Mesodermal cell (in vitro differentiated cells): ENCODE results near the gene ZNF236.
"Not testable (repeated sequence)": the region's sequence is repeated elsewhere in the genome, so short reads cannot be mapped to it uniquely, and the experiment has no call there.

ENCODE experiments used
- H3K27ac ChIP-seq: 2 replicates; pipeline ENCODE4 v1.7.0; 2013; ENCODE audit warnings: mild to moderate bottlenecking, low read depth, low read length, moderate library complexity; ENCODE audit not compliant: severe bottlenecking
- H3K36me3 ChIP-seq: 2 replicates; pipeline ENCODE4 v1.7.1; 2013; ENCODE audit warnings: mild to moderate bottlenecking, low read length, moderate library complexity; ENCODE audit not compliant: control insufficient read depth, insufficient read depth
- H3K4me1 ChIP-seq: one replicate; pipeline ENCODE4 v1.7.1; 2013; ENCODE audit warnings: mild to moderate bottlenecking, low read length; ENCODE audit not compliant: insufficient read depth, control insufficient read depth, poor library complexity, severe bottlenecking
- H3K4me3 ChIP-seq: 2 replicates; pipeline ENCODE4 v1.7.0; 2013; ENCODE audit warnings: low read length, control low read depth, mild to moderate bottlenecking; ENCODE audit not compliant: insufficient read depth, poor library complexity, severe bottlenecking; ENCODE audit errors: extremely low read depth
- H3K9me3 ChIP-seq: 2 replicates; pipeline ENCODE4 v1.7.1; 2013; ENCODE audit warnings: mild to moderate bottlenecking, low read length, moderate library complexity; ENCODE audit not compliant: control insufficient read depth
- WGBS, 2 experiments: methylation state at CpG; one replicate each; pipeline ENCODE4 v1.1.5; 2013; ENCODE audit warnings: missing lambda C conversion rate in 2 of 2; ENCODE audit not compliant: insufficient coverage in 2 of 2; 5-methylcytosine and 5-hydroxymethylcytosine counted together

The ZNF236 gene

GRCh38 chr18:76928179-76928868 lies 106.0 kb downstream of the ZNF236 start:
- Histone ChIP-seq H3K36me3 (peaks cover 72% of the 10 kb centered on the region), H3K4me1 (no peaks in the 10 kb centered on the region), H3K4me3 (no peak overlapping the region), H3K9me3 (no peaks in the 10 kb centered on the region), H3K27ac (no peak overlapping the region)
- WGBS, 2 experiments = 92 to 100% methylated on average over 4 to 5 of the region's 9 CpGs

GRCh38 chr18:76931171-76931570 lies 108.8 kb downstream of the ZNF236 start:
- Histone ChIP-seq H3K9me3 (no peaks in the 10 kb centered on the region), H3K36me3 (peaks cover 48% of the 10 kb centered on the region), H3K4me3 (no peak overlapping the region), H3K4me1 (no peaks in the 10 kb centered on the region), H3K27ac (no peak overlapping the region)
- 94 to 100% methylated on average over 2 to 3 of the region's 6 CpGs for WGBS, 2 experiments

- H3K36me3 ChIP-seq = peaks cover 48% of the 10 kb centered on the region
- no peaks in the 10 kb centered on the region for H3K9me3 ChIP-seq
- WGBS, 2 experiments = 93 to 97% methylated on average over 10 to 11 of the region's 11 CpGs
- H3K4me1 ChIP-seq = no peaks in the 10 kb centered on the region
- H3K4me3 ChIP-seq = no peak overlapping the region
- H3K27ac ChIP-seq = no peak overlapping the region
Measured at GRCh38 chr18:76932026-76932819, 109.9 kb downstream of the ZNF236 start.

- peaks cover 44% of the 10 kb centered on the region for H3K36me3 ChIP-seq
- no peaks in the 10 kb centered on the region for H3K9me3 ChIP-seq
- H3K4me3 ChIP-seq = no peak overlapping the region
- no peaks in the 10 kb centered on the region for H3K4me1 ChIP-seq
- 95 to 96% methylated on average over 18 of the region's 18 CpGs for WGBS, 2 experiments
- no peak overlapping the region for H3K27ac ChIP-seq
Measured at GRCh38 chr18:76935722-76936337, 113.5 kb downstream of the ZNF236 start.

DNA sequence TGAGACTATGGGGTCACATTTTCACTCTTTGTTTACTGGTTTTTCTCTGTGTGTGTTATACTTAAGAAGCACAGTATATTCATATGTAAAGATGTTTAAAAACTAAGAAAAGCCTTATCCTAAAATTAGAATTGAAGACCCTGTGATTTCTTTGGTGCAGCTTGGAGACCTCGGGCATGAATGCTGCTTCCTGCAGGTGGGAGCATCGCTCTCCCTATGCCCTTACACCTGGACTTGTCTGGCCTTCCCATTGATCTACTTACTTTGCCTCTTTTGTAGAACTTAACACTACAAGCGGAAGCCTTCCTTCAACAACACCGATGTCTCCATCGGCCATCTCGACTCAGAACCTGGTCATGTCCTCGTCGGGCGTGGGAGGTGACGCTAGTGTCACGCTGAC lies 114.5 kb downstream of the ZNF236 start:
- Histone ChIP-seq H3K4me3 (no peak overlapping the region), H3K9me3 (no peaks in the 10 kb centered on the region), H3K27ac (no peak overlapping the region), H3K36me3 (peaks cover 48% of the 10 kb centered on the region), H3K4me1 (no peaks in the 10 kb centered on the region)
- WGBS, 2 experiments = 96 to 97% methylated on average over 9 to 11 of the region's 11 CpGs

DNA sequence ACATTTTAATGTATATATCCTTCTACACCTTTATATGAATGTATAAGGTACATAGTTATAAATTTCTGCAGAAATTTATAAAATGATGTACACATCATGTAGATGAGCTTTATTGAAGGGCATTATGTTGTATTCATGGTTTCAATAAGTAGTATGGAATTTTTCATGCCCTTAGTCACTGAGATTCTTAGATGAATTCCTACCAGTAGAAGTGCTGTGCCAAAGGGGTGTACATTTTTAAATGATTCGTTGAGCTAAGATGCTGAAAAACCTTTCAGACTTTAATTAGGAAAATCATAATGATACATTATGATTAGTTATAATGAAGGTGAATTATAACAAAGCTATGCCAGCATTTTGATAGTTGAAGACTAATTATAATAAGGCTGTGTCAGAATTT lies 115.2 kb downstream of the ZNF236 start:
- Histone ChIP-seq H3K4me3 (no peak overlapping the region), H3K4me1 (no peaks in the 10 kb centered on the region), H3K27ac (no peak overlapping the region), H3K9me3 (no peaks in the 10 kb centered on the region), H3K36me3 (peaks cover 41% of the 10 kb centered on the region)
- WGBS, 2 experiments = no CpG with 5 or more reads among the region's 1 CpG

GRCh38 chr18:76938619-76939018 lies 116.3 kb downstream of the ZNF236 start:
- Histone ChIP-seq H3K27ac (no peak overlapping the region), H3K9me3 (no peaks in the 10 kb centered on the region), H3K4me3 (no peak overlapping the region), H3K4me1 (no peaks in the 10 kb centered on the region), H3K36me3 (peaks cover 39% of the 10 kb centered on the region)
- whole genome bisulfite sequencing, 2 experiments = 90 to 99% methylated on average over 9 to 12 of the region's 12 CpGs

GRCh38 chr18:76941284-76941683 lies 118.9 kb downstream of the ZNF236 start:
- Histone ChIP-seq H3K36me3 (peaks cover 45% of the 10 kb centered on the region), H3K4me3 (no peak overlapping the region), H3K9me3 (no peaks in the 10 kb centered on the region), H3K4me1 (no peaks in the 10 kb centered on the region), H3K27ac (no peak overlapping the region)
- 95 to 99% methylated on average over 4 to 7 of the region's 9 CpGs for WGBS, 2 experiments

- H3K9me3 ChIP-seq = no peaks in the 10 kb centered on the region
- H3K27ac ChIP-seq = no peak overlapping the region
- WGBS, 2 experiments = 96 to 100% methylated on average over 5 of the region's 6 CpGs
- no peaks in the 10 kb centered on the region for H3K4me1 ChIP-seq
- H3K36me3 ChIP-seq = peaks cover 44% of the 10 kb centered on the region
- no peak overlapping the region for H3K4me3 ChIP-seq
Measured at GRCh38 chr18:76943542-76944339, 121.4 kb downstream of the ZNF236 start.

GRCh38 chr18:76944346-76944745 lies 122.0 kb downstream of the ZNF236 start:
- H3K27ac ChIP-seq, H3K4me3 ChIP-seq, H3K9me3 ChIP-seq, H3K4me1 ChIP-seq: not testable (repeated sequence)
- 94 to 100% methylated on average over 1 to 4 of the region's 8 CpGs for WGBS, 2 experiments
- peaks cover 40% of the 10 kb centered on the region for H3K36me3 ChIP-seq
